GM12872 (cell line): ENCODE measurements around the gene DOCK10.
A peak's percentile ranks its signal among the peaks of the same experiment; 100 is the strongest.

ENCODE experiments used
- CTCF ChIP-seq: IDR thresholded peaks from 3 replicates; pipeline ENCODE4 v1.5.1; 2011; ENCODE audit warnings: low read depth, mild to moderate bottlenecking, low read length, moderate library complexity; ENCODE audit not compliant: insufficient read depth

Gene DOCK10

GRCh38 chr2:225002039-225002655, 40.1 kb downstream of the DOCK10 start:
- TF ChIP-seq CTCF: peak; percentile 75

- TF ChIP-seq CTCF: no peak
Measured at GRCh38 chr2:224999754-225000153, 42.5 kb downstream of the DOCK10 start.

- no peak for TF ChIP-seq CTCF
Measured at GRCh38 chr2:224999321-224999720, 42.9 kb downstream of the DOCK10 start.

GRCh38 chr2:224997802-224998201, 44.5 kb downstream of the DOCK10 start:
- TF ChIP-seq CTCF: no peak

- no peak for TF ChIP-seq CTCF
Measured at GRCh38 chr2:224995419-224995818, 46.8 kb downstream of the DOCK10 start.

- no peak for TF ChIP-seq CTCF
Measured at GRCh38 chr2:224994242-224994823, 47.9 kb downstream of the DOCK10 start.

- no peak for TF ChIP-seq CTCF
Measured at GRCh38 chr2:224990710-224991109, 51.6 kb downstream of the DOCK10 start.
